ENCODE measurements around the gene C2CD3.

DNA sequence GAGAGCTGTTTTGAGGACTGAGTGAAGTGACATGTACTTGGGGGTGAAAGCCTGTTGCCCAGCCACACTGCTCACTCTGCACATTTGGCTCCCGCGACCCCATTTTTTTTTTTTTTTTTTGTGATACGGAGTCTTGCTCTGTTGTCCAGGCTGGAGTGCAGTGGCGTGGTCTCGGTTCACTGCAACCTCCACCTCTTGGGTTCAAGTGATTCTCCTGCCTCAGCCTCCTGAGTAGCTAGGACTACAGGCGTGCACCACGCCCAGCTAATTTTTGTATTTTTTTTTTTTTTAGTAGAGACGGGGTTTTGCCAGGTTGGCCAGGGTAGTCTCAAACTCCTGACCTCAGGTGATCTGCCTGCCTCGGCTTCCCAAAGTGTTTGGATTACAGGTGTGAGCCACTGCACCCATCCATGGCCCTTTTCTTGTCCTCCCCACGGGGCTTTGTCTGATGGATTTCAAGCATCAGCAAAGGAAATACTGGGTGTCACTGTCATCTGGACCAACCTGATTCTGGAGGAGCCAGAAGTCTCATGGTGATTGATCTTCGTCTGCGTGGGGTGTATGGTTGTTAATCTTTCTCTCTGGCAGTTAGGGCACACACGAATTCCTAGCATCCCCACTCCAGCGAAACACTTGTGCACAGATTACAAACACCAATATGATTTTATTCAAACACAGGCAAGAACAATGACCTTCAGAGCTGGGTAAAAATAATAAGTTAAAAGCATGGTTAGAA is 158.6 kb downstream of the C2CD3 start:
- TF ChIP-seq, protein P1, sequence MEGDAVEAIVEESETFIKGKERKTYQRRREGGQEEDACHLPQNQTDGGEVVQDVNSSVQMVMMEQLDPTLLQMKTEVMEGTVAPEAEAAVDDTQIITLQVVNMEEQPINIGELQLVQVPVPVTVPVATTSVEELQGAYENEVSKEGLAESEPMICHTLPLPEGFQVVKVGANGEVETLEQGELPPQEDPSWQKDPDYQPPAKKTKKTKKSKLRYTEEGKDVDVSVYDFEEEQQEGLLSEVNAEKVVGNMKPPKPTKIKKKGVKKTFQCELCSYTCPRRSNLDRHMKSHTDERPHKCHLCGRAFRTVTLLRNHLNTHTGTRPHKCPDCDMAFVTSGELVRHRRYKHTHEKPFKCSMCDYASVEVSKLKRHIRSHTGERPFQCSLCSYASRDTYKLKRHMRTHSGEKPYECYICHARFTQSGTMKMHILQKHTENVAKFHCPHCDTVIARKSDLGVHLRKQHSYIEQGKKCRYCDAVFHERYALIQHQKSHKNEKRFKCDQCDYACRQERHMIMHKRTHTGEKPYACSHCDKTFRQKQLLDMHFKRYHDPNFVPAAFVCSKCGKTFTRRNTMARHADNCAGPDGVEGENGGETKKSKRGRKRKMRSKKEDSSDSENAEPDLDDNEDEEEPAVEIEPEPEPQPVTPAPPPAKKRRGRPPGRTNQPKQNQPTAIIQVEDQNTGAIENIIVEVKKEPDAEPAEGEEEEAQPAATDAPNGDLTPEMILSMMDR (conservative IDR thresholded peaks at IDR 0.05 in 1 of 2, IDR thresholded peaks at IDR 0.05 in 1 of 2; ENCODE audit: low read depth in 1 of 2, low read length in 2 of 2): no peak
- TF ChIP-seq EZH2 (IDR thresholded peaks at IDR 0.05; ENCODE audit: low read length, missing control alignments): no peak
